ENCODE data around the gene FREM2. TPM values are rescaled to one million over a fixed set of nuclear protein-coding genes. Genes with fewer than 3 reads are reported as not detected.

FREM2 gene
- total RNA-seq, 4 donors from 2014 or later, result 0.13 to 4.1 (median 0.19) TPM; not detected in 1

- no peak overlapping the region for H3K4me3 ChIP-seq
- no peaks in the 10 kb centered on the region for H3K9me3 ChIP-seq
- no peaks in the 10 kb centered on the region for H3K27me3 ChIP-seq
- H3K27ac ChIP-seq, result no peak overlapping the region
- no peaks in the 10 kb centered on the region for H3K4me1 ChIP-seq
- TF ChIP-seq POLR2A (IDR thresholded peaks at IDR 0.05) (no peak), CTCF (IDR thresholded peaks at IDR 0.05) (no peak)
- DNase-seq, result no peak
- H3K36me3 ChIP-seq, result no peaks in the 10 kb centered on the region
Observed at GRCh38 chr13:38844581-38844980, 157.7 kb downstream of the FREM2 start.

DNA sequence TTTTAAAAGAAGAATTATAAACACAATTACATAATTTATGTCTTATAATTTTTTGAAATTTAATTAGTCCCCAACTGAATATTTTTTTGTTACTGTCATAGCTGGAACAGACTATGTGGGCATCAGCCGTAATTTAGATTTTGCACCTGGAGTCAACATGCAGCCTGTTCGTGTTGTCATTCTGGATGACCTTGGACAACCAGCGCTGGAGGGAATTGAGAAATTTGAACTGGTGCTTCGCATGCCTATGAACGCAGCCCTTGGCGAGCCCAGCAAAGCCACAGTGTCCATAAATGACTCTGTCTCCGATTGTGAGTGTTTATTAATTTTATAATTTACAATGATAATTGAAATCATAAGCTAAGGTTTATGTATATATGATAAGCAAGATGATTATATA is 161.5 kb downstream of the FREM2 start:
- TF ChIP-seq CTCF (IDR thresholded peaks at IDR 0.05) (no peak), POLR2A (IDR thresholded peaks at IDR 0.05) (no peak)
- Histone ChIP-seq H3K4me1 (no peaks in the 10 kb centered on the region), H3K36me3 (no peaks in the 10 kb centered on the region), H3K9me3 (no peaks in the 10 kb centered on the region), H3K4me3 (no peak overlapping the region), H3K27me3 (no peaks in the 10 kb centered on the region), H3K27ac (no peak overlapping the region)
- DNase-seq, result no peak

GRCh38 chr13:38849315-38849714 is 162.4 kb downstream of the FREM2 start:
- DNase-seq, result no peak
- H3K36me3 ChIP-seq, result no peaks in the 10 kb centered on the region
- TF ChIP-seq POLR2A (IDR thresholded peaks at IDR 0.05) (no peak), CTCF (IDR thresholded peaks at IDR 0.05) (no peak)
- no peaks in the 10 kb centered on the region for H3K4me1 ChIP-seq
- H3K4me3 ChIP-seq, result no peak overlapping the region
- no peaks in the 10 kb centered on the region for H3K27me3 ChIP-seq
- H3K27ac ChIP-seq, result no peak overlapping the region
- H3K9me3 ChIP-seq, result no peaks in the 10 kb centered on the region

GRCh38 chr13:38850868-38851626 is 164.2 kb downstream of the FREM2 start:
- no peak for DNase-seq
- Histone ChIP-seq H3K27ac (no peak overlapping the region), H3K4me3 (no peak overlapping the region), H3K4me1 (no peaks in the 10 kb centered on the region), H3K36me3 (no peaks in the 10 kb centered on the region), H3K27me3 (no peaks in the 10 kb centered on the region), H3K9me3 (no peaks in the 10 kb centered on the region)
- TF ChIP-seq POLR2A (IDR thresholded peaks at IDR 0.05) (no peak), CTCF (IDR thresholded peaks at IDR 0.05) (no peak)

DNA sequence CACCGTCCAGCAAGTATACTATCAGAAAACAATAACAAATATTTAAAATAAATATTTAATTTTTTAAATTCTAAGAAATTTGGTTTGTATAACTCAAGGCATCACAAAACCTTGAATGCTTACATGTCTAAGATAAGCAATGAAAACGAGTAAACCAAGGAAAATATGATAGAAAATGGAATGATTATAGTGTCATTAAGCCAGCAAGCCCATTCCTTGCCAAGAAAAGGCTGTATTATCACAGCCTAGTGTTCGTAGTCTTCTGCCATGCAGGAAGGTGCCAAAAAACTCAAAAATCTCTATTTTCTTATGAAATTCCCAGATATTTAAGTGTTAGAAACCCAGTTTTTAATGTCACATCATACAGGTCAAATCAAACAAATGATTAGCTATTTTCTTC is 167.3 kb downstream of the FREM2 start:
- Histone ChIP-seq H3K9me3 (no peaks in the 10 kb centered on the region), H3K4me3 (no peak overlapping the region), H3K4me1 (no peaks in the 10 kb centered on the region), H3K27ac (no peak overlapping the region), H3K27me3 (no peaks in the 10 kb centered on the region), H3K36me3 (no peaks in the 10 kb centered on the region)
- no peak for DNase-seq
- TF ChIP-seq POLR2A (IDR thresholded peaks at IDR 0.05) (no peak), CTCF (IDR thresholded peaks at IDR 0.05) (no peak)
